ENCODE data around the gene CTNNA3. TPM values are rescaled to one million over a fixed set of nuclear protein-coding genes. Genes with fewer than 3 reads are reported as not detected.
"Not testable (repeated sequence)": the region's sequence is repeated elsewhere in the genome, so short reads cannot be mapped to it uniquely, and the experiment has no call there.

Gene CTNNA3
- total RNA-seq, 1 donor from 2014 or later = 6.9 TPM

DNA sequence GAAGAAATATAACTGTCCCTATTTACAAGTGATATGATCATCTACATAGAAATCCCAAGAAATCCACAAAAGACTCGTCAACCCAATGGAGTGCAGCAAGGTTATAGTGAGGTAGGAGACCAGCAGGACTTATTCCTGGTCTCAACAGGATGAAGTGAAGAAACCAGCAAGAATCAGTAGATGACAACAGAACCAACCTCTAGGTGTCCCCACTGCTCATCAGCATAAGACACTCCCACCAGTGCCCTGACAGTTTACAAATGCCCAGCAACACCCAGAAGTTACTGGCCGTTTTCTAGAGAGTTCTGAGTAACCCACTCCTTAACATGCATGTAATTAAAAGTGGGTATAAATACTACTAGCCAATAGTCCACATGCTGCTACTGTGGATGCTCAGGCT lies 1240.7 kb downstream of the CTNNA3 start:
- peak; percentile 4 for DNase-seq (ENCODE audit: low read depth)

- no peak for DNase-seq (ENCODE audit: low read depth)
Observed at GRCh38 chr10:66440568-66440967, 1255.4 kb downstream of the CTNNA3 start.

DNA sequence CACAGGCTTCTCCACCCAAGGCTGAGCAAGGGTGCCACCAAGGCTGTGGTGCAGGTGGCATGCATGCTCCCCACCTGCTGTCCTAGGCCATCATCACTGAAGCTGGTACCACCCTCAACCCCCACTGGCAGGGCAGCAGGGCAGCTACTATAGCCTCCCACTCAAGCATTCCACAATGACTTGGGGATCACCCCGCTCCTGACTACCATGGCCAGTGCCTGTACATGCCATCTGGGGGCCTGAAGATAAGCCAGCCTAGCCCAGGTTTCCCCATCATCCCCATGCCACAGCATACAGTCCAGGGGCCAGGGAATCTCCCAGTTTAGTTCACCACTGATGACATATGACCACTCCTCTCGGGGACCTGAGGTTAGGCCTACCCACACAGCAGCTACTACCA lies 1281.1 kb downstream of the CTNNA3 start:
- no peak for DNase-seq (ENCODE audit: low read depth)

DNA sequence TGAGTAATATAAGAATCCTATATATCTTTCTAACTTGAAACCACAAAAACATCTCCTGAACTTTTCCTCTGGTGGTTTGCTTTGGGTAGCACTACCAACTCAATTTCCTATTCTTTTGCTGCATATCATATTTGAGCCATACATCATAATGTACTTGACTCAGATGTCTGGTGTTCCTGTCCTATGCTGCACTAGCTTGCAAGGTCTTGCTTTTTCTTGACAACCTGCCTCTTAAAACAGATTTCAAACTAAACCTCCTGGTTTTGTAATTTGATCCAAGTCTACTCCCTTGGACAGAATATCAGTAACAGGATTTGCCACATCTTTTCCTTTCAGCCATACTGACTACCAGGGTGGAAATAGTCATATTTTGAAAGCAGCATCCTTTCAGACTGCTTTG lies 1290.4 kb downstream of the CTNNA3 start:
- no peak for DNase-seq (ENCODE audit: low read depth)

DNA sequence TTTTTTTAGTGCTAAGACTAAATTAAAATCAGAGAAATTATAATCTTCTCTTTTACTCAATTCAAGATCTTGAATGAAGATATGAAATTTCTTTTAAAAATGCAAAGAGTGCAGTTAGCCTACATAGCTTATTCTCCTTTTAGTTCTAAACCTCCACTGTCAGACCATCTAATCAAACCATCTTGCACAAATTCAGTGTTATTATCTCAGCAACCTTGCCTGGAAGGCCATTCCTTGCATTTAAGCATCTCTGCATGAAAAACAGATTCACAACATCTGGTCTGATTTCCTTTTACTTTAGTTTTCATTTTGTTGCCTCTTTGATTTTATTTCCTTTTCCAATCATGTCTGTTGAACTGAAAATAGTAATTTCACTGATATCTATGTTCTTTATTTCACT lies 1297.3 kb downstream of the CTNNA3 start:
- no peak for DNase-seq (ENCODE audit: low read depth)

GRCh38 chr10:66394342-66395063 lies 1301.5 kb downstream of the CTNNA3 start:
- no peak for DNase-seq (ENCODE audit: low read depth)

DNA sequence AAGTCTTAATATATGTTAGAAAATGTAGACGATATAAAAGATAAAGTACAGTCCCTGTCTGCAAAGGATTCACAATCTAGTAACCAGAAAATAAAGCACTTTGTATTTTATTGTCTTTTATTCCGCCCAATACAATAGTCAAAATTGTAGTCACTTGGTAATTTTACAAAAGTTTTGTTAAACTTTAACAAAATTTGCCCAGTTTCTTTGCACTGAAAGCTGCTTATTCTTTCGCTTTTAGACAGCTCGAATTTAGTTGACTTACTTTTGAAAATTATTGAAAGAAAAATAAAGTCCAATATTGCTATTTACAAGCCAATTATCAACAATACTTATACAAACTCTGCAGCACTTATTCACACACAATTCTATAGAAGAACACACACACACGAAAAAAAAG lies 1305.1 kb downstream of the CTNNA3 start:
- no peak for DNase-seq (ENCODE audit: low read depth)

- DNase-seq (ENCODE audit: low read depth) = no peak
Observed at GRCh38 chr10:66381045-66381444, 1315.0 kb downstream of the CTNNA3 start.

DNA sequence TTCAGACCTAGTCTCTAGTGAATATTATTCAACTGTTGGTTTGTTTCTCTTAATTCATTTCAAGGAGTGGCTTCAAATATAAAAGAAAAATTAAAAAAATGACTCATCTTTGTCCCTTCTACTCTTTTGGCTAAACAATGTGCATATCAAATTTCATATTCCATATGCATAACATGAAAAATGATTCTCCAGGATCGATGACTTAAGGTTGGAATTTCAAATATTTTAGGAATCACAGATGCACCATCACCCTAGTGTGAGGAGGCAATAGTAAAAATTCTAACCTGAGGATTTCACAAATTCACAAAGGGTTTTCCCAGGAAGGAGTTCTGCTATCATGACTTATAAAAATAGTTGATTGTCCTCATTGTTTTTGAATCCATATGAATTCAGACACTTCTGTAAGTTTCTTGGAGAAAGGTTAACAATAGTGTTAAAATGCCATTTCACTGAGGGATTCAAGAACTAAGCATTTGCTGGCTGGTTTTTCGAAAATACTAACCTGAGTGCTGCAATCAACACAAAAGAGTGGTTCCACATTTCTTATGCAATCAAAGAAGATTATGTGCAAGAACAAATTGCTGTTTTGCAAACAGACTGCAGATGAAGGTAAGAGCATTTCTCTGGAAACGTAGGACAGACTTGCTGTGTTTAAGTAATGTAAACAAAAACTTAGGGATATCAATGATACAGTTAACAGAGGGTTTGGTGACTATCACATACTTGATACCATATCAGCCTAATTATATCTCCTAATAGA lies 1317.7 kb downstream of the CTNNA3 start:
- no peak for DNase-seq (ENCODE audit: low read depth)

DNA sequence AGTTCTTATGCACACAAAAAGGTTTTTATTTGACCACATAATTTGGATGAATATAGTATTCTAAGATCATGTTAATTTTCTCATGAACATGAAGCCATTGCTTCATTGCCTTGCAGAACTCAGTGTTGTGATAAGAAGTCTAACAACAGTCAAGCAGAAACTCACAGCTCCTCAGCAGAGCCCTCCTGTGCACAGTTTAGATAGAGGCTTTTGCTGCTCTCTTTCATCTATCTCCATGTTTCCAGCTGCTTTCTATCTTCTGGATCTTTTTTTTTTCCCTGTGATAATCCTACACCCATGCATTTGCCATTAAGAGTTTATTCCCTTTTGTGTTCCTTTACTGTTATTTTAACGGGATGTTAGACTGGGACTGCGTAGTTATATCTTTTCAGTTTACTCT lies 1327.8 kb downstream of the CTNNA3 start:
- no peak for DNase-seq (ENCODE audit: low read depth)

- no peak for DNase-seq (ENCODE audit: low read depth)
Observed at GRCh38 chr10:66366163-66366562, 1329.8 kb downstream of the CTNNA3 start.

GRCh38 chr10:66365686-66366085 lies 1330.3 kb downstream of the CTNNA3 start:
- DNase-seq (ENCODE audit: low read depth) = no peak

- DNase-seq (ENCODE audit: low read depth) = no peak
Observed at GRCh38 chr10:66362522-66362921, 1333.5 kb downstream of the CTNNA3 start.

GRCh38 chr10:66353822-66354221 lies 1342.2 kb downstream of the CTNNA3 start:
- DNase-seq (ENCODE audit: low read depth) = not testable (repeated sequence)

GRCh38 chr10:66353422-66353821 lies 1342.6 kb downstream of the CTNNA3 start:
- DNase-seq (ENCODE audit: low read depth) = no peak

DNA sequence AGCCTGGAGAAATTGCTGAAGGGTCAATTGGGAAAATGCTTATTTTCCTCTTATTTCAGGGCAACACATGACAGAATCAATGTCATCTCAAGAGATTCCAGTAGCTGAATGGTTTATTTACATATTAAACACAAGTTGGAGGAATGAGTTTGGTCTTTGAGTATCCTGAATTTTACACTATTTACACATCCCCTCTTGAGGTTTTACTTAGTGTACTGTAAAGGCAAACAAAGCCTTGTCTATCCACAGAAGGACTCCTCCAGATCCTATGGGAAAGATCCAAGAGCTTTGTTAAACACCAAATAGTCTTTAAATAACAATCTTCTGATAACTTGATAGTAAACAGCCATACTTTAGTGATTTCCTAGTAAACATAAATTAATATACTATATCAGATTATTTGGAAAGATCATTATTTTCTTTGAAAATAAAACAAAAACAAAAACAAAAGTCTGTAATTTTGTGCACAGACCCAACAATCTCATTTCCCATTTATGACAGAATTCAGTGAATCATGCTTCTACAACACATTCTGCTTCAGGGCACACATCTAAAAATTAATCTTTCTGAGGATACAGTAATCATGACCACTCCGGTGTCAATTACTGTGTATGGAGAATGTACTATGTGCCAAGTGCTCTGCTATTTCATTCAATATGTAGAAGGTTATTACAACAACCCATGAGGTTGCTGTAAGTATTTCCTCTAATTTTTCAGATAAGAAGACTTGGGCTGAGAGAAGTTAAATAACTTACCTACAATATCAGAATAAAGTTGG lies 1345.2 kb downstream of the CTNNA3 start:
- DNase-seq (ENCODE audit: low read depth) = no peak

DNA sequence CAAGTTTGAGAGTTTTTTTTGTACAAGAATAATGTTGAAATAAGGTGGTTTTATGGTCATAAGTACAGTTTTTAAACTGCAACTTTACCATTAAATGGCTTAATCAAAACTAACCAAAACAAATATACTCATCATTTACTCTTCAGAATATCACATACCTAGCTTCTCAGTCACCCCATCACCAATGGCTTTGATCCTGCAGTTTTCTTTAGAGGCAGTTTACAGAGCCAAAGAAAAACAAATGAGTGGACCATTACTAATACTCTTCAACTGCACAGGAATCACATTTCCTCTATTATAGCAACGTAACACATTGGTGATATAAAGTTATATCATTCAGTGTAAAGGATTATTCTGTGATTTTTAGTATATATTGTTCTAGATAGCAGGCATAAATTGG lies 1346.3 kb downstream of the CTNNA3 start:
- no peak for DNase-seq (ENCODE audit: low read depth)

DNA sequence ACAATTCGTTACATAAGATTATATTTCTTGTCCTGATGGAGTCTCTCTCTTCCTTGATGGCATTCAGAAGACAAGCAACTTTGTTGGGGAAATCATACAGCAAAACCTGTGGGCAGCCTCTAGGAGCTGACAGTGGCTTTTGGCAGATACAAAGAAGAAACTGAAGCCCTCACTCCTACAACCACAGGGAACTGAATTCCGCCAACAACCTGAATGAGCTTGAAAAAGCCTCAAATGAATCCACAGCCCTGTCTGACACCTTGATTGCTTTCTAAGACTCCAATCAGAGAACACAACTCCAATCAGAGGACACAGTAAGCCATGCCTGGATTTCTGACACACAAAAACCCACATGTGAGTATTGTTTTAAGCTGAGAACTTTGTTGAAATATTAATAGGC lies 1346.9 kb downstream of the CTNNA3 start:
- no peak for DNase-seq (ENCODE audit: low read depth)

DNA sequence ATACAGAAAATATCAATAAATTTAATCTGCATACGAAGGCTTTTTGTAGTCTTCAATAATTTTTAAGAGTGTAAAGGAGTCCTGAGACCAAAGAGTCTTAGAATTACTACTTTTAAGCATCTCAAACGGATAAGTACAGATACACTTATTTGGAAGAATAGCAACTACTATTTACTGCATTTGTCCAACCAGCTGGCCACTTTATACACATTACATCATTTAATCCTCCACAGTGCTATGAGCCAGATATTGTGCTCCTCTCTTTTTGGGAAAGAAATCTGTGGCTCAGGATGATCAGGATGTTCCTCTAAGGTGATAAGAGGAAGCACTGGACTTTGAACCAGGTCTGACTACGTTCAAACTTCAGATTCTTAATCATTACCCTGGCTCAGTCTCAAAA lies 1358.8 kb downstream of the CTNNA3 start:
- no peak for DNase-seq (ENCODE audit: low read depth)

DNA sequence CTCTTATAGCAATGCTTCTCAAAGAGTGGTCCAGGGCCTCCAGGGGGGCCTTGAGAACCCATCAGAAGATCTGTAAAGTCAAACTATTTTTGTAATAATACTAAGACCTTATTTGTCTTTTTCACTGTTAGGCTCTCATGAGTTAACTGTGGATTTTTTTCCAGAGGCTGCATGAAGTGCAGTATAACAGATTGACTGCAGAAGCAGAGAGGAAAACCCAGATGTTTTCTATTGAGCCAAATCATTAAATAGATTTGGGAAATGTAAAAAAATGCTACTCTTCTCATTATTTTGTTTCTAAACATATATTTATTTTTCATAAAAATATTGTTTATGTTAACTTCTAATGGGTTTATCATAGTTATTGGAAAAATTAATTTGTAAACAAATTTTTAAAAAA lies 1359.2 kb downstream of the CTNNA3 start:
- no peak for DNase-seq (ENCODE audit: low read depth)

- not testable (repeated sequence) for DNase-seq (ENCODE audit: low read depth)
Observed at GRCh38 chr10:66335753-66336152, 1360.2 kb downstream of the CTNNA3 start.

DNA sequence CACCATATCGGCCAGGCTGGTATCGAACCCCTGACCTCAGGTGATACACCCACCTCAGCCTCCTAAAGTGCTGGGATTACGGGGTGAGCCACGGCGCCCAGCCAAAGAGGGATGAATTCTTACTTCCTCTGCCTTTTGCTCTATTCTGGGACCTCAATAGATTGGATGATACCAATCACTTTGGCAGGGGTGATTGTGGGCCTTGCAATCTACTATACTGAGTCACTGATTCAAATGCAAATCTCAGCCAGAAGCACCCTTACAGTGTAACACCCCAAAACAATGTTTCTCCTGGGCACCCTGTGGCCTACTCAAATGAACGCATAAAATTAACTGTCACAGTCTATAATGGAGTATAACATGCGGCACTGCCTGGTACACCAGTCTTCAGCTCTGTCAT lies 1366.8 kb downstream of the CTNNA3 start:
- no peak for DNase-seq (ENCODE audit: low read depth)
